ENCODE data around the gene SREBF2.

- TF ChIP-seq, protein P1, sequence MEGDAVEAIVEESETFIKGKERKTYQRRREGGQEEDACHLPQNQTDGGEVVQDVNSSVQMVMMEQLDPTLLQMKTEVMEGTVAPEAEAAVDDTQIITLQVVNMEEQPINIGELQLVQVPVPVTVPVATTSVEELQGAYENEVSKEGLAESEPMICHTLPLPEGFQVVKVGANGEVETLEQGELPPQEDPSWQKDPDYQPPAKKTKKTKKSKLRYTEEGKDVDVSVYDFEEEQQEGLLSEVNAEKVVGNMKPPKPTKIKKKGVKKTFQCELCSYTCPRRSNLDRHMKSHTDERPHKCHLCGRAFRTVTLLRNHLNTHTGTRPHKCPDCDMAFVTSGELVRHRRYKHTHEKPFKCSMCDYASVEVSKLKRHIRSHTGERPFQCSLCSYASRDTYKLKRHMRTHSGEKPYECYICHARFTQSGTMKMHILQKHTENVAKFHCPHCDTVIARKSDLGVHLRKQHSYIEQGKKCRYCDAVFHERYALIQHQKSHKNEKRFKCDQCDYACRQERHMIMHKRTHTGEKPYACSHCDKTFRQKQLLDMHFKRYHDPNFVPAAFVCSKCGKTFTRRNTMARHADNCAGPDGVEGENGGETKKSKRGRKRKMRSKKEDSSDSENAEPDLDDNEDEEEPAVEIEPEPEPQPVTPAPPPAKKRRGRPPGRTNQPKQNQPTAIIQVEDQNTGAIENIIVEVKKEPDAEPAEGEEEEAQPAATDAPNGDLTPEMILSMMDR (conservative IDR thresholded peaks at IDR 0.05; ENCODE audit: low read length), result no peak
- TF ChIP-seq EZH2phosphoT487 (IDR thresholded peaks at IDR 0.05; ENCODE audit: borderline replicate concordance), result no peak
These were observed 16.7 kb upstream of the SREBF2 start for GRCh38 chr22:41816241-41816640.

Data from Loucy (cell line).